Activated T-helper 17 cell treated with anti-CD3 and anti-CD28 coated beads, Interleukin-2, amount 50 U/mL, for 72 hours (primary cell): ENCODE measurements around the gene ERICH6. TPM values are rescaled to one million over a fixed set of nuclear protein-coding genes. Genes with fewer than 3 reads are reported as not detected.
A peak's percentile ranks its signal among the peaks of the same experiment; 100 is the strongest.

Source experiments
- ATAC-seq: fragments of 150-1000 bp; cut with Tn5 transposase; replicated peaks from 2 replicates; pipeline ENCODE4 v1.10.0; 2021; ENCODE audit warnings: mild to moderate bottlenecking, moderate library complexity
- H3K27ac Mint-ChIP-seq: one replicate; pipeline ENCODE4 v1.8.0; 2022; ENCODE audit warnings: mixed read lengths
- H3K27me3 Mint-ChIP-seq: one replicate; pipeline ENCODE4 v1.8.0; 2022; ENCODE audit warnings: mixed read lengths
- H3K36me3 Mint-ChIP-seq: one replicate; pipeline ENCODE4 v1.8.0; 2022; ENCODE audit warnings: low read depth, mild to moderate bottlenecking, mixed read lengths
- H3K4me1 Mint-ChIP-seq: one replicate; pipeline ENCODE4 v1.8.0; 2022; ENCODE audit warnings: mixed read lengths
- H3K4me3 Mint-ChIP-seq: one replicate; pipeline ENCODE4 v1.8.0; 2022; ENCODE audit warnings: mild to moderate bottlenecking, mixed read lengths
- H3K9me3 Mint-ChIP-seq: one replicate; pipeline ENCODE4 v1.8.0; 2022; ENCODE audit warnings: mixed read lengths
- total RNA-seq, 2 donors: library from RNA; stranded (reverse); gene quantifications; one replicate each; pipeline ENCODE4 v1.2.3, GENCODE V29; 2022

Gene ERICH6
- total RNA-seq: under 1 TPM in 1 of 2 donors, not detected in 1; 0.21 TPM

DNA sequence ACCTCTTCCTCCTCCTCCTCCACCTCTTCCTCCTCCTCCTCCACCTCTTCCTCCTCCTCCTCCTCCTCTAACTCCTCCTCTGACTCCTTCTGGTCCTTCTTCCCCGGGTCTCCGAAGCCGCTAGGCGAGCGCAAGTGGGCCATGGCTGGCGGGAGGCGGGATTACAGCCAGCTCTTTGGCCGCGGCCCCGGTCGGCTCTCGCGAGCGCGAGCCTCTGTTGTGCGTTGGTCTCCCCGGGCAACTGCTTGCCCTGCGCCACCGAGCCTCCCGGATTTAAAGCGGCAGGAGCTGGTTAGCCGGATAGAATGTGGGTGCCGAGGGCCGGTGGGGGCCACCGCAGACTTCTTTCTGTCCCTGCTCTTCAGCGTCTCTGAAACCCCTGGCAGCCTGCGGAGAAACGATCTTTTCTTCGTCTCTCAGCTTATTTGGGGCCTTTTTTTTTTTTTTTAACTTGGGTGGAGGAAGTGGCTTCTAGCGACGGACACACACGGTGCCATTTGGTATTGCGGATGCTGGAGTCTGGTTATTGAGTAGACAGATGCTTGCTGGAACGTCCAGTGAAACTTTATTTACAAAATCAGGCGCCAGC is at the start of gene ERICH6:
Gene ERICH6, minus strand, starts transcription at position 165 of the 589 bp plus-strand sequence. Its CDS starts 22 bp downstream, at position 143.
- peak; percentile 97 for ATAC-seq
- peaks cover 14% of the 10 kb centered on the region for H3K4me1 Mint-ChIP-seq

DNA sequence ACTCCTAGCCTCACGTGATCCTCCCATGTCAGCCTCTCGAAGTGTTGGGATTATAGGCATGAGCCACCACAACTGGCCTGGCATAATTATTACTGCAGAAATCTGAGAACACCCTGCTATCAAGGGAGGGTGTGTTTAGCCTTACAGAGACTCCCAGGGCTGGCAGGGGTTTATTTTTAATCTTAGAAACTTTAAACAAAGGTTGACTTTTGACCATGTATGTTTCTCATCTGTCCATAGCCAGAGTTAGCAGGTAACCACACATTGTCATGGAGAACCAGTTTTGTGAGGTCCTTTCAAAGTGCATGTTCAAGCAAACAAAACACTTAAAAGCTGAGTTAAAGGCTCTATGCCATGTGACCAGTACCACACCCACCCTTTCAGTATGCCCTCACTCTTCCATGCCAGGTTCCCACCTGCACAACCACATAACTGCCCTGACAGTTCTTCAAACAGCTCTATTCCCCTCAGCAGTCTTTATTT is 48.1 kb upstream of the ERICH6 start:
- H3K27ac Mint-ChIP-seq: peak overlapping the region; percentile 63
- peak overlapping the region; percentile 76 for H3K4me3 Mint-ChIP-seq
- H3K27me3 Mint-ChIP-seq: no peaks in the 10 kb centered on the region
- ATAC-seq: no peak
- no peaks in the 10 kb centered on the region for H3K9me3 Mint-ChIP-seq
- H3K36me3 Mint-ChIP-seq: peaks cover 98% of the 10 kb centered on the region
- peaks cover 69% of the 10 kb centered on the region for H3K4me1 Mint-ChIP-seq

More for the DNA sequence above, at the start of gene ERICH6:
- Mint-ChIP-seq H3K27ac (peak within 1 kb of the TSS; percentile 99), H3K27me3 (no peaks in the 10 kb centered on the region), H3K36me3 (peaks cover 11% of the 10 kb centered on the region), H3K9me3 (no peaks in the 10 kb centered on the region), H3K4me3 (peak within 1 kb of the TSS; percentile 95)

DNA sequence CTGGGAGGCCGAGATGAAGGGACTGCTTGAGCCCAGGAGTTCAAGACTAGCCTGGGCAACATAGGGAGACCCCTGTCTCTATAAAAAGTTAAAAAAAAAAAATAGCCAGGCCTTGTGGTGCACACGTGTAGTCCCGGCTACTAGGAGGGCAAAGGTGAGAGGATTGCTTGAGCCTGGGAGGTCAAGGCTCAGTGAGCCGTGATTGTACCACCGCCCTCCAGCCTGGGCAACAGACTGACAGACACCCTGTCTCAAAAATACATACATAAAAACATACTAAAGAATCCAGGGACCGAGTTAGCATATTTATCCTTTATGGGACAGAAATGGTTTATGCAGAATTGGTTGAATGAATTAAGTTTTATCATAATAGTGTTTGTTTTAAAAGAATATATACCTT is 45.5 kb upstream of the ERICH6 start:
- ATAC-seq: no peak
- Mint-ChIP-seq H3K9me3 (no peaks in the 10 kb centered on the region), H3K4me1 (peaks cover 76% of the 10 kb centered on the region), H3K4me3 (peak overlapping the region; percentile 76), H3K36me3 (peaks cover 100% of the 10 kb centered on the region), H3K27me3 (no peaks in the 10 kb centered on the region), H3K27ac (peak overlapping the region; percentile 63)

DNA sequence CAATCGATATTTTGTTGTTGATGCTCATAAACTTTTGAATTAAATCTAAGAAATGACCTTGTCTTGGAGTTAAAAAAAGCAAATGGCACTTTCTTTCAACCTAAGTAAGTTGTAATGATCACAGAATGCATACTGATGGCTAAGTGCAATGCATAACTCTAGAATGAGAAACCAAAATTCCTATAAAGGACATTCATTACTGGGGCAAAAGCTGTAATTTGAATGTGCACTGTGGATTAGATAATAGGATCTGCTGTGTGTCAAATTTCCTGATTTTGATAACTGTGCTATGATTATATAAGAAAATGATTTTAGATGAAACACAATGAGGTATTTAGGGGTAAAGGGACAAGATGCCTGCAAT is 44.9 kb upstream of the ERICH6 start:
- Mint-ChIP-seq H3K9me3 (no peaks in the 10 kb centered on the region), H3K27ac (no peak overlapping the region), H3K4me3 (peak overlapping the region; percentile 76), H3K36me3 (peaks cover 100% of the 10 kb centered on the region), H3K4me1 (peaks cover 77% of the 10 kb centered on the region), H3K27me3 (no peaks in the 10 kb centered on the region)
- ATAC-seq: no peak

DNA sequence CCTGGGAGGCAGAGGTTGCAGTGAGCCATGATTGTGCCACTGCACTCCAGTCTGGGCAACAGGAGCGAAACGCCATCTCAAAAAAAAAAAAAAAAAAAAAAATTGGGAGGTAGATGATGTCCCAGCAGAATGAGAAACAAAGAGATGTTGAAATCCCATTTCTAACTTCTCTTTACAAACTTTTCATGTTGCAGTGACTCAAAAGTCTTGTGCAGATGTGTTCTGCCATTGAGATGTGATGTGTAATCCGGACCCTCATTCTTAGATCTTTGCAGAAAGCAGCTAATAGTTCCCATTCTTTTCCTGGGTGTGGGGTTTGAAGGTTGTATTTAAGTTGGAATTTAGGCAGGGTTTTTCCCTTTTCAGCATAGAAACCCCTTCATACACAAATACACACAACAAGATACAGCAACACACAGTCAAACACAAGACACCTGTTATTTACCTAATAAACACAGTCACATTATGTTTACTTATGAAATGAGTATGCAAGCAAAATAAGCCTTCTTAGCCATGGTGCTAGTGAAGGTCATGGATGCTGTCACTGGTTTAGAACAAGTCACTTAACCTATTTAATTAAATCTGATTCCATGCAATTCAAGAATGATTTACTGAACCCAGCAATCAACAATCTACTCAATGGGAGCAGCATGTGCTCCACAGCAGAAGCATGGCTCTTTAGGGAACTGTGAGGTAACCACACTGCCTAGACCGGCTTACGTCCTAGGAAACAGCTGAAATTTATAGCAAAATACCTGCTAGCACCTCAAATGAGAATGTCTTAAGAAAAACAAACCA is 44.4 kb upstream of the ERICH6 start:
- ATAC-seq: no peak
- H3K27ac Mint-ChIP-seq: no peak overlapping the region
- H3K36me3 Mint-ChIP-seq: peaks cover 100% of the 10 kb centered on the region
- no peaks in the 10 kb centered on the region for H3K9me3 Mint-ChIP-seq
- peak overlapping the region; percentile 76 for H3K4me3 Mint-ChIP-seq
- peaks cover 80% of the 10 kb centered on the region for H3K4me1 Mint-ChIP-seq
- H3K27me3 Mint-ChIP-seq: no peaks in the 10 kb centered on the region

DNA sequence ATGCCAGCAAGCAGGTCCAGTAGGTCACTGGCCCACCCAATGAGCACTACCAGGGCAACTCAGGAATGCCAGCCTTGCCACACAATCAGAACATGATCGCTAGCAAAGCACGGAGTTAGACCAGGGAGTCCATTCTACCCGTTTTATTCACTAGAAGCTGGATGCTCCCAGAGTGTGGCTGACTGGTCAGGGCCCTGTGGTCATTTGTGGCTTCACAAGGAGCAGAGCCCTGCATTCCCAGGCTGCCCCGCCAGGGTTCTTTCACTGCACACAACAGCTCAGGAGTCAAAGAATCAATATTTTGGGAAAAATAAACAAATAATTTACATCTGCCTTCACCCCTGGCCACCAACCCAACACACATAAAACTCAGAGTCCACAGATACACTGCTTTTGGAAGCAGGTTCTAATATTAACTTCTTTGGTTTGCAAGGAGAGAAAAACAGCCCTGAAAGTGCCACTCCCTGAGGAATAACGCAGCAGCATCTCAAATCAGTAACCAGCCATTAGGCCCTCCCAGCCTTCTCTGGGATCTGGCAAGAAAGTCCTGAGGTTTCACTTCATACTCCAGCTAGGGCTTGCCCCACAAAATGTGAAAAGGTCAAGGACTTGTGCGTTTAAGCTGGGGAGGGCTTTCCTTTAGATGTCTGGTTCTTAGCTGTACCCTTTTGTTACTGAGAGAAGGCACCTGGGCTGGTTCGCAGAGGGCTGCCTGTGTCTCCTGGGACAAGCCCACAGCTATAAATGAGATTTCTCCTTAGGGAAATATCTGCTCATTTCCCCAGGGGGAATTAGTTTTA is 43.3 kb upstream of the ERICH6 start:
- no peak for ATAC-seq

DNA sequence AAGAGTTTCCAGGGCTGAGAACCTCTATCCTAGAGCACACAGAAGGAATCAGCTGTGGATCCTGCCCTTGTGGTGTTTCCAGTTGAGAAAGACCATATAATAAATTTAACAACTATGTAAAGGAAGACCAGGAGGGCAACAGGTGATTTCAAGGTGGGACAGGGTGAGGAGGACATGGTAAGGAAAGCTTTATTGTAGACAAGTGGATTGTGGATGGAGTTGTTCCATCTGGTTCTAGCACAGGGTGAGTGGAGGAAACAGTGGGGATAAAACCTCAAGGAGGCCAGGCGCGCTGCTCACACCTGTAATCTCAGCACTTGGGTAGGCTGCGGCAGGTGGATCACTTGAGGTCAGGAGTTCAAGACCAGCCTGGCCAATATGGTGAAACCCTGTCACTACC is 42.1 kb upstream of the ERICH6 start:
- peaks cover 87% of the 10 kb centered on the region for H3K4me1 Mint-ChIP-seq
- ATAC-seq: no peak
- H3K27me3 Mint-ChIP-seq: no peaks in the 10 kb centered on the region
- H3K36me3 Mint-ChIP-seq: peaks cover 100% of the 10 kb centered on the region
- H3K4me3 Mint-ChIP-seq: peak overlapping the region; percentile 76
- H3K9me3 Mint-ChIP-seq: no peaks in the 10 kb centered on the region
- H3K27ac Mint-ChIP-seq: peak overlapping the region; percentile 100

More for the DNA sequence above, 43.3 kb upstream of the ERICH6 start:
- Mint-ChIP-seq H3K27ac (peak overlapping the region; percentile 66), H3K4me3 (peak overlapping the region; percentile 76), H3K4me1 (peaks cover 84% of the 10 kb centered on the region), H3K36me3 (peaks cover 100% of the 10 kb centered on the region), H3K27me3 (no peaks in the 10 kb centered on the region), H3K9me3 (no peaks in the 10 kb centered on the region)

DNA sequence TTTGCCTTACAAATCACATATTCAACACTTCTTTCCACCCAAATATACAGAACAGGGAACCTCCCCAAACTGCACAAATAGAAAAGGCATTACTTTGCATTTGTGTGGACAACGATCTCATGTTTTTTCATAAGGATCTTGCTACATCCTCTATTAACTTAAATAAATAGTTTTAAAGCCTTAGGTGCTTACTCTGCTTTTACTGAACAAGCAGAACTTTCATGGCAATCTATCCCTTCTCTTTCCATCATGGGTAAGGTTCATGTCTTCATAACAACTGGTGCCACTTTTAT is 41.1 kb upstream of the ERICH6 start:
- no peaks in the 10 kb centered on the region for H3K9me3 Mint-ChIP-seq
- H3K4me1 Mint-ChIP-seq: peaks cover 82% of the 10 kb centered on the region
- no peak for ATAC-seq
- H3K4me3 Mint-ChIP-seq: peak overlapping the region; percentile 76
- H3K36me3 Mint-ChIP-seq: peaks cover 100% of the 10 kb centered on the region
- peak overlapping the region; percentile 100 for H3K27ac Mint-ChIP-seq
- no peaks in the 10 kb centered on the region for H3K27me3 Mint-ChIP-seq

DNA sequence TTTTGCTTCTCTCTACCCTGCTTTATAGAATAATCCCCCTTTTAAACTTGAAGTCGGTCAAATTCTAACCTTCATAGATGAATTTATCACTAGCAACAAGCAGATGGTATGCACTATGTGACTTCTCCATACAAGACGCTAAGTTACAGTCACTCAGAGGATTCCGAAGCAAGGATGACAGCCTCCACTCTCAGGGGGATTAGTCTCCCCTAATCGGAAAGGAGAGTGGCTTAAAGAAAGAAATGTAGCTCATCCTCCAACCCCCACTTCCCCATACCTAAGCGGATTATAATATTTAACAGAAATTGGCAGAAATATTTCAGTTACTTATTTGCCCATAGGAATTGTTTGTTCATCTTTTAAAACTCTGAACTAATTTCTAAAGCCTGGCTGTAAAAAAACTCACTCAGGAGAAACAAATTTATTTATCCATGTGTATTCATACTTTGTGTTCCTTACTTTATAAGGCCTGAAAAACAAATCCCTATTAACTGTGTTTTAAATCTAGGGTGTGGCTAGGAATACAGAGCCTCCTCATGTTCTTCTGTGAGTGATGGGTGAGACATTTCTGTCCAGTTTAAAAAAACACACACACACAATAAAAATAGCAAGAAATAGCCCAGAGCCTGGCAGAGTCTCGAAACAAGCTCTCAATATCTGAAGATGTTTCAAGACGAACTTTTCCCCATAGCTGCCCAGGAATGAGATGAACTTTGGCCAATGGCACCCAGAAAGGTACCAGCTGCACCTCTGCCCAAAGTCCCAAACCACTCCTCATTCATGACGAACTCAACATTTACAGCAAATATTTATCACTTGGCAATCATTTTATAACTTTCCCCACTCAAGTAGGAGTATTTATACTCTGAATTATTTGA is 40.6 kb upstream of the ERICH6 start:
- Mint-ChIP-seq H3K27ac (peak overlapping the region; percentile 100), H3K4me1 (peaks cover 81% of the 10 kb centered on the region), H3K4me3 (peak overlapping the region; percentile 76), H3K9me3 (no peaks in the 10 kb centered on the region), H3K27me3 (no peaks in the 10 kb centered on the region), H3K36me3 (peaks cover 100% of the 10 kb centered on the region)
- no peak for ATAC-seq

DNA sequence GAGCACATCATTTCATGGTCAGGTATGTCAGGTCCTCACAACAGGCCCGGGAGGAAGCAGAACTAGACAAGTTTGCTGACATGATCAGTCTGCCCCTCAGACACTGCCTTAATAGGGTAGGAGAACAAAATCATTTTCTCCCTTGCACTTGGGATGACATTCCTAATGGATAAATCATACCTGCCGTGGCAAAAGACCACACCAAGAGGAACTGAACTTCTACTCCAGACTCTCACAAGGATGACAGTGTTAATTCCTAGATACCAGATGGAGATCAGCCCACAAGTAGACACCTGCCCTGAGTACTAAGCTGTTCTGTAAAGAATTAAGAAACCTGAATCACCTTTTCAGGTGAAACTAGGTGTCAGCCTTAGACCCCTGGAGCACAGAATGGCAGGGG is 39.8 kb upstream of the ERICH6 start:
- H3K4me3 Mint-ChIP-seq: peak overlapping the region; percentile 76
- no peak for ATAC-seq
- H3K9me3 Mint-ChIP-seq: no peaks in the 10 kb centered on the region
- peaks cover 95% of the 10 kb centered on the region for H3K36me3 Mint-ChIP-seq
- peak overlapping the region; percentile 100 for H3K27ac Mint-ChIP-seq
- no peaks in the 10 kb centered on the region for H3K27me3 Mint-ChIP-seq
- H3K4me1 Mint-ChIP-seq: peaks cover 76% of the 10 kb centered on the region

DNA sequence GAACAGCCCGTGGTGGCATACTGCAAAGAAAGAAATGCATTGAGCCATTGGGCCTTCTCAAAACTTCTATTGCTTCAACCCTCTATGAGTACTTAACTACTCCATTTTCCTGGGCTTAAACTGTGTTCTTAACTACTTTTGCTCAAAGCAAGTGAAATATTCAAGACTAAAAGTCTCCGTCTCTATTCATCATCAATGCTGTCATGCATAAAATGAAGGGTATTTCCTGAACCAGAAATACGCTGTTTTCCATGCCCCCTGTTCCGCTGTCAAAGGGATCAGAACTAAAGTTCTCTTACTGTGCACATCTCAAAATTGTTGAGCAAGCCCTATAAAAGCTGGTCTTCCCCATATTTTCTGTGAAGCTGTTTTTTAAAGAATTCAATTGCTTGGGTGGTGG is 39.0 kb upstream of the ERICH6 start:
- peak overlapping the region; percentile 76 for H3K4me3 Mint-ChIP-seq
- no peak for ATAC-seq
- peaks cover 95% of the 10 kb centered on the region for H3K36me3 Mint-ChIP-seq
- peak overlapping the region; percentile 100 for H3K27ac Mint-ChIP-seq
- no peaks in the 10 kb centered on the region for H3K27me3 Mint-ChIP-seq
- peaks cover 78% of the 10 kb centered on the region for H3K4me1 Mint-ChIP-seq
- peaks cover under 1% of the 10 kb centered on the region for H3K9me3 Mint-ChIP-seq

DNA sequence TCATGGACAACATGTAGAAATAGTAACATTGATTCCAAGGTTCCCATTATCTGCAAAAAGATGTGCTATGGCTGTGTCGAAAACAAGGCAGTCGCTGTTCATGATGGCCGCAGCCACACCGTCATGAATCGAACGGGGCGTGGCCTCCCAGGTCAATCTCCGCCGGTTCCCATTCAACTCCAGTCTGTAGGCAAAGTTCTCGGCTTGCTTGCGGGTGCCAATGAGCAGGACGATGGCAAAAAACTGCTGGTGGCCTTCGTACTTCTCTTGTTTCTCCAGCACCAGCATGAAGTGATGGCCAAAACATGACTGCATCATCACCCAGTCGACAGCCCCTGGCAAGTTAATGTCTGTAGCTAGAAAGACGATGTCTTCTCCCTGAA is 38.4 kb upstream of the ERICH6 start:
- peaks cover 79% of the 10 kb centered on the region for H3K4me1 Mint-ChIP-seq
- no peak for ATAC-seq
- peak overlapping the region; percentile 76 for H3K4me3 Mint-ChIP-seq
- H3K27ac Mint-ChIP-seq: peak overlapping the region; percentile 100
- peaks cover 4% of the 10 kb centered on the region for H3K9me3 Mint-ChIP-seq
- peaks cover 91% of the 10 kb centered on the region for H3K36me3 Mint-ChIP-seq
- H3K27me3 Mint-ChIP-seq: no peaks in the 10 kb centered on the region

DNA sequence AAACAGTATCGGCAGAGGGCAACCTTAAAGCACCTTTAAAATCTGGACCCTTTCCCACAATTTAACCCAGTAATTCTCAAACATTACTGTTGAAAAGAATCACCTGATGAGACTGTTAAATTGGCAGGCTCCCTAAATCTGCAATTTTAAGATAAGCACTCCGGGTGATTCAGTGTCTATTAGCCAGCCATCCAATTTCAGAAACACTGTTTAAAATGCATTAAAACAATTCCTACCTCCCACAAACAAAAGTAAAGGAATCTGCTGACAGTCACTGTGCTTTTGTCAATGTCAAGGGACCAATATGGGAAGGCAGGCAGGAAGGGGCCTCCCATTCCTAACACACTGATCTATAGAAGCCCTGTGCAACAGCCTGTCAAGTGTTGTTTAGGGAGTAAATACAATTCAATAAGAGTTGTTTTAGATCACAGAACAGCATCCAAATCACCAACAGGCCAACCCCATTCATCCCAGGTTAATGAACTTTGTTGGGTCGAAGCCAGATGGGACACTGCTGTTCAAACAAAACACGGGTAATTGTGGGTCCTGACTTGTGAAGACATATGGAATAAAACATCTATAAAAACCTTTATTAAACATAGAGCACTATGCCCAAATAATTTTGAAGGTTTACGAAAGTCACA is 37.9 kb upstream of the ERICH6 start:
- H3K27me3 Mint-ChIP-seq: no peaks in the 10 kb centered on the region
- ATAC-seq: no peak
- peaks cover 74% of the 10 kb centered on the region for H3K4me1 Mint-ChIP-seq
- H3K9me3 Mint-ChIP-seq: peaks cover 4% of the 10 kb centered on the region
- peak overlapping the region; percentile 76 for H3K4me3 Mint-ChIP-seq
- H3K36me3 Mint-ChIP-seq: peaks cover 86% of the 10 kb centered on the region
- peak overlapping the region; percentile 100 for H3K27ac Mint-ChIP-seq
